ENCODE data around the gene TCTN1. TPM values are rescaled to one million over a fixed set of nuclear protein-coding genes. Genes with fewer than 3 reads are reported as not detected.

TCTN1 gene
- total and polyA plus RNA-seq, 2 of the 8 experiments (the other 6 are each of a cell fraction or from before 2014, with no cell fraction given) = 14.7 to 16.4 TPM

DNA sequence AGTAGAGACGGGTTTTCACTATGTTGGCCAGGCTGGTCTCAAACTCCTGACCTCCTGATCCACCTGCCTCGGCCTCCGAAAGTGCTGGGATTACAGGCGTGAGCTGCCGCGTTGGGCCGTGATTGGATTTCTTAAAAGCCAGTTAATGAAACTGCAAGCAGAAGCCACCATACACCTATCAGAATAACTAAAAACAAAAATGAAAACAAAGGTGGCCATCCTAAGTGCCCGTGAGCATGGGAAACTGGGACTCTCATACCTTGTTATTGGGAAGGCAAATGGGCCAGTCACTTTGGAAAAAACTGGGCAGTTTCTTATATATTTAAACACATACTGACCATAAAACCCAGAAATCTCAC lies 7.7 kb upstream of the TCTN1 start:
- Histone ChIP-seq H3K14ac (ENCODE audit: insufficient read length) (no peak overlapping the region), H3K27me3 (replicated peaks in 1 of 4; ENCODE audit: control insufficient read depth in 3 of 4, extremely low read depth in 1 of 4, insufficient read depth in 3 of 4, low read length in 3 of 4) (no peaks in the 10 kb centered on the region), H3K9me3 (ENCODE audit: insufficient read depth in 2 of 2, low read depth in 1 of 2, low read length in 1 of 2) (no peaks in the 10 kb centered on the region), H3K18ac (ENCODE audit: extremely low read depth, low read length) (no peak overlapping the region), H4K8ac (ENCODE audit: extremely low read depth, insufficient read depth, low read length) (no peak overlapping the region), H2BK15ac (ENCODE audit: low read length) (no peak overlapping the region), H3K9ac (replicated peaks in 1 of 4; ENCODE audit: extremely low read depth in 1 of 4, low read depth in 3 of 4, low read length in 3 of 4) (no peak overlapping the region), H2AK5ac (ENCODE audit: low read depth, low read length) (no peak overlapping the region), H3K4me3 (ENCODE audit: extremely low read depth in 1 of 4, insufficient read depth in 2 of 4, low read depth in 3 of 4, low read length in 4 of 4) (no peak overlapping the region), H3K27ac (ENCODE audit: low read depth, low read length) (no peak overlapping the region), H4K5ac (ENCODE audit: insufficient read length, low read depth, low read length) (no peak overlapping the region), H4K91ac (replicated peaks; ENCODE audit: insufficient read length, low read length) (no peak overlapping the region), H3K4me2 (ENCODE audit: insufficient read depth in 1 of 2, low read depth in 2 of 2, low read length in 2 of 2) (no peak overlapping the region), H3K79me2 (ENCODE audit: control insufficient read depth in 1 of 2, insufficient read depth in 2 of 2, low read length in 2 of 2) (no peaks in the 10 kb centered on the region), H2BK120ac (replicated peaks; ENCODE audit: low read depth, low read length) (no peak overlapping the region), H3K4ac (replicated peaks; ENCODE audit: insufficient read length, low read depth, low read length) (no peak overlapping the region), H3K56ac (replicated peaks; ENCODE audit: insufficient read length, low read depth, low read length) (no peak overlapping the region), H3K23ac (ENCODE audit: insufficient read length) (no peak overlapping the region), H4K20me1 (replicated peaks in 1 of 2; ENCODE audit: control insufficient read depth in 1 of 2, insufficient read depth in 2 of 2, low read length in 2 of 2) (no peaks in the 10 kb centered on the region), H3K36me3 (ENCODE audit: control insufficient read depth in 2 of 4, insufficient read depth in 4 of 4, low read length in 3 of 4) (no peaks in the 10 kb centered on the region), H3K4me1 (replicated peaks in 1 of 4; ENCODE audit: control insufficient read depth in 3 of 4, insufficient read depth in 4 of 4, low read length in 3 of 4) (no peaks in the 10 kb centered on the region), H3K79me1 (ENCODE audit: low read depth, low read length) (no peaks in the 10 kb centered on the region), H3K23me2 (ENCODE audit: low read depth, low read length) (no peaks in the 10 kb centered on the region), H2BK12ac (ENCODE audit: low read depth, low read length) (no peak overlapping the region), H2AFZ (ENCODE audit: low read length) (no peak overlapping the region), H2BK20ac (ENCODE audit: low read length) (no peak overlapping the region), H2BK5ac (ENCODE audit: low read depth, low read length) (no peak overlapping the region)
- ChIA-PET POLR2A (ENCODE audit: partially characterized antibody) (interaction anchor here (0.5 to 0.6 kb wide), 2 partner anchors 29 to 175 kb away, joined by 3 read pairs; no protein-coding TSS in a partner anchor), CTCF (ENCODE audit: partially characterized antibody) (interaction anchor here (0.7 to 14.6 kb wide), 3 partner anchors 9 to 95 kb away, joined by 3 to 190 read pairs (median 117); no protein-coding TSS in a partner anchor)
- no peak for FAIRE-seq
- no peak for DNase-seq (ENCODE audit: low read depth in 1 of 2, low spot score in 2 of 2)
- WGBS, 2 experiments (ENCODE audit: extremely low coverage in 1 of 2, insufficient coverage in 1 of 2, insufficient read length in 1 of 2, insufficient replicate concordance in 2 of 2, low coverage in 1 of 2, low lambda C conversion rate in 2 of 2, missing lambda C conversion rate in 1 of 2) = 98% methylated on average over 8 of the region's 8 CpGs; no CpG with 5 or more reads in 1 of the 2 experiments
- TF ChIP-seq POU5F1 (IDR thresholded peaks at IDR 0.05; ENCODE audit: low read depth, low read length) (no peak), CEBPB (IDR thresholded peaks at IDR 0.05; ENCODE audit: low read depth, low read length) (no peak), SP4 (IDR thresholded peaks at IDR 0.05; ENCODE audit: low read length) (no peak), GABPA (IDR thresholded peaks at IDR 0.05; ENCODE audit: borderline replicate concordance, insufficient read depth, low read length) (no peak), SAP30 (IDR thresholded peaks at IDR 0.05; ENCODE audit: insufficient read depth, insufficient replicate concordance, low read length) (no peak), RXRA (IDR thresholded peaks at IDR 0.05; ENCODE audit: insufficient read depth, low read depth, low read length) (no peak), CHD1 (IDR thresholded peaks at IDR 0.05; ENCODE audit: low read depth, low read length) (no peak), BCL11A (IDR thresholded peaks at IDR 0.05; ENCODE audit: low read depth in 2 of 2, low read length in 2 of 2) (no peak)

Data from H1 (cell line).